Measurements from ENCODE around the gene WBP2. TPM values are rescaled to one million over a fixed set of nuclear protein-coding genes. Genes with fewer than 3 reads are reported as not detected.

Gene WBP2
- total and polyA plus RNA-seq, 2 of the 8 experiments (the other 6 are each of a cell fraction or from before 2014, with no cell fraction given), result 48.2 to 71.2 TPM

- Histone ChIP-seq H3K23ac (ENCODE audit: insufficient read length) (no peak overlapping the region), H3K4me1 (replicated peaks in 1 of 4; ENCODE audit: control insufficient read depth in 3 of 4, insufficient read depth in 4 of 4, low read length in 3 of 4) (peaks cover 0 to 5% (median 3%) of the 10 kb centered on the region in 4 experiments; a peak in 5 of 7 replicates), H3K27me3 (replicated peaks in 1 of 4; ENCODE audit: control insufficient read depth in 3 of 4, extremely low read depth in 1 of 4, insufficient read depth in 3 of 4, low read length in 3 of 4) (no peaks in the 10 kb centered on the region), H3K4ac (replicated peaks; ENCODE audit: insufficient read length, low read depth, low read length) (no peak overlapping the region), H2BK15ac (ENCODE audit: low read length) (no peak overlapping the region), H2BK20ac (ENCODE audit: low read length) (no peak overlapping the region), H4K20me1 (replicated peaks in 1 of 2; ENCODE audit: control insufficient read depth in 1 of 2, insufficient read depth in 2 of 2, low read length in 2 of 2) (peaks cover 2 to 5% of the 10 kb centered on the region in 2 experiments), H4K91ac (replicated peaks; ENCODE audit: insufficient read length, low read length) (no peak overlapping the region), H3K56ac (replicated peaks; ENCODE audit: insufficient read length, low read depth, low read length) (no peak overlapping the region), H3K23me2 (ENCODE audit: low read depth, low read length) (peaks cover 3% of the 10 kb centered on the region; the same call in 1 of the 2 replicates), H3K14ac (ENCODE audit: insufficient read length) (no peak overlapping the region), H2BK5ac (ENCODE audit: low read depth, low read length) (no peak overlapping the region), H2BK120ac (replicated peaks; ENCODE audit: low read depth, low read length) (no peak overlapping the region), H3K4me3 (ENCODE audit: extremely low read depth in 1 of 4, insufficient read depth in 2 of 4, low read depth in 3 of 4, low read length in 4 of 4) (no peak overlapping the region), H3K9me3 (ENCODE audit: insufficient read depth in 2 of 2, low read depth in 1 of 2, low read length in 1 of 2) (no peaks in the 10 kb centered on the region), H3K9ac (replicated peaks in 1 of 4; ENCODE audit: extremely low read depth in 1 of 4, low read depth in 3 of 4, low read length in 3 of 4) (no peak overlapping the region), H2AFZ (ENCODE audit: low read length) (no peak overlapping the region), H2AK5ac (ENCODE audit: low read depth, low read length) (no peak overlapping the region), H2BK12ac (ENCODE audit: low read depth, low read length) (no peak overlapping the region), H3K79me2 (ENCODE audit: control insufficient read depth in 1 of 2, insufficient read depth in 2 of 2, low read length in 2 of 2) (peaks cover 0 to 14% of the 10 kb centered on the region in 2 experiments; a peak in 2 of 4 replicates), H3K18ac (ENCODE audit: extremely low read depth, low read length) (no peak overlapping the region), H4K5ac (ENCODE audit: insufficient read length, low read depth, low read length) (no peak overlapping the region), H3K79me1 (ENCODE audit: low read depth, low read length) (no peaks in the 10 kb centered on the region; the same call in 1 of the 2 replicates), H3K4me2 (ENCODE audit: insufficient read depth in 1 of 2, low read depth in 2 of 2, low read length in 2 of 2) (no peak overlapping the region), H3K36me3 (ENCODE audit: control insufficient read depth in 2 of 4, insufficient read depth in 4 of 4, low read length in 3 of 4) (peaks cover 5 to 35% (median 23%) of the 10 kb centered on the region in 4 experiments; a peak in 7 of 8 replicates), H3K27ac (ENCODE audit: low read depth, low read length) (no peak overlapping the region), H4K8ac (ENCODE audit: extremely low read depth, insufficient read depth, low read length) (0 out of 2 replicates have a peak overlapping the region, but pooled peaks have one; percentile 4)
- WGBS, 2 experiments (ENCODE audit: extremely low coverage in 1 of 2, insufficient coverage in 1 of 2, insufficient read length in 1 of 2, insufficient replicate concordance in 2 of 2, low coverage in 1 of 2, low lambda C conversion rate in 2 of 2, missing lambda C conversion rate in 1 of 2), result 92% methylated on average over 6 of the region's 6 CpGs; no CpG with 5 or more reads in 1 of the 2 experiments
- ChIA-PET CTCF (ENCODE audit: partially characterized antibody) (interaction anchor here (0.7 to 51.3 kb wide), 10 partner anchors 8 to 402 kb away, joined by 3 to 885 read pairs (median 4); partner anchors contain the start of genes CDK3 and TRIM47), POLR2A (ENCODE audit: partially characterized antibody) (interaction anchor here (0.6 to 4.6 kb wide), 7 partner anchors 7 to 109 kb away, joined by 3 to 31 read pairs (median 4); partner anchors contain the start of genes FBF1, TRIM47 and TRIM65)
- FAIRE-seq (no peak), DNase-seq (ENCODE audit: low read depth in 1 of 2, low spot score in 2 of 2) (no peak)
- no peak for TF ChIP-seq EP300 (IDR thresholded peaks at IDR 0.05; ENCODE audit: borderline replicate concordance in 1 of 2, low read depth in 2 of 2, low read length in 2 of 2)
- TF ChIP-seq CBX8 (IDR thresholded peaks at IDR 0.05; ENCODE audit: borderline replicate concordance, low read depth, low read length), result no peak
- TF ChIP-seq NANOG (IDR thresholded peaks at IDR 0.05; ENCODE audit: insufficient read depth, low read depth, low read length, poor library complexity, severe bottlenecking), result no peak
- TF ChIP-seq SP1 (IDR thresholded peaks at IDR 0.05; ENCODE audit: low read depth, low read length), result no peak
- TF ChIP-seq GTF2F1 (IDR thresholded peaks at IDR 0.05; ENCODE audit: borderline replicate concordance, low read depth, low read length), result no peak
- no peak for TF ChIP-seq JUN (IDR thresholded peaks at IDR 0.05; ENCODE audit: low read depth, low read length)
- no peak for TF ChIP-seq CREB1 (IDR thresholded peaks at IDR 0.05)
- TF ChIP-seq E2F6 (IDR thresholded peaks at IDR 0.05), result no peak
- TF ChIP-seq SAP30 (IDR thresholded peaks at IDR 0.05; ENCODE audit: insufficient read depth, insufficient replicate concordance, low read length), result no peak
- TF ChIP-seq MAX (IDR thresholded peaks at IDR 0.05), result no peak
- TF ChIP-seq EGR1 (IDR thresholded peaks at IDR 0.05; ENCODE audit: borderline replicate concordance, low read depth, low read length), result no peak
- no peak for TF ChIP-seq TBP (IDR thresholded peaks at IDR 0.05; ENCODE audit: low read depth, low read length)
- TF ChIP-seq BCL11A (IDR thresholded peaks at IDR 0.05; ENCODE audit: low read depth in 2 of 2, low read length in 2 of 2), result no peak
Measured at GRCh38 chr17:75902406-75902805, 47.3 kb upstream of the WBP2 start.
